Measurements from ENCODE around the gene ARMS2.

DNA sequence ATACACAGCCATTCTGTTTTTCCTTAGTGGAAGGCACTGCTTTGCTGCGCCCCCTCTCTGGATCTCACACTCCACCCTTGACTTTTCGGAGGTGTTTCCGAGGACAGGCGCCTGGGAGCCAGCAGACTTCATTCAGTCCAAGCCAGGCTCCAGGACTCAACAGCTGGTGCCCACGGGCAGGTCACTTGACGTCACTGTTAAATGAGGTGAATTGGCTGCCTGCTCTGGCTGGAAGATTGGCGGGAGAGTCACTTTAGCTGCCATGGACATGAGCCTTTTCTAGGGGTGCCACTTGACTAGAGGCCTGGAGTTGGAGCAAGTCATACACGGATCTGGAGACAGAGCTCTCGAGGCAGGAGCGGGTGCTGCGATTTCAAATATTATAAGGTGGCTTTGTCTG is 10.1 kb downstream of the ARMS2 start:
- no peak for TF ChIP-seq CTCF (conservative IDR thresholded peaks at IDR 0.05)
- no peak for TF ChIP-seq EZH2 (IDR thresholded peaks at IDR 0.05; ENCODE audit: low read depth)
